Left ventricle myocardium superior (tissue), 1 donor: ENCODE measurements around the gene CHCHD5. TPM values are rescaled to one million over a fixed set of nuclear protein-coding genes. Genes with fewer than 3 reads are reported as not detected.

ENCODE experiments used
- ATAC-seq: fragments of 200-7000 bp; cut with Tn5 transposase; one replicate; pipeline ENCODE4 v1.9.1; 2020; ENCODE audit warnings: mild to moderate bottlenecking, moderate library complexity
- DNase-seq: peaks from one replicate; pipeline ENCODE4 v3.0.0-alpha.2; 2020
- intact Hi-C: fragments of 100-400 bp; cut with micrococcal nuclease; formaldehyde crosslinking; loops from one replicate; pipeline ENCODE4 v1.11.0; 2022
- total RNA-seq: library from RNA; stranded (reverse); fragmentation: NEBNext Ultra II Directional; extraction: Animal tissue kit (Norgen Biotek cat#: 25700); gene quantifications from one replicate; pipeline ENCODE4 v1.2.1, GENCODE V29; 2021
- donor health status: DM: no; HTN: yes; CAD: no; lungs with severe emphysema.

Gene CHCHD5
- total RNA-seq, 1 donor from 2014 or later: 24.8 TPM

DNA sequence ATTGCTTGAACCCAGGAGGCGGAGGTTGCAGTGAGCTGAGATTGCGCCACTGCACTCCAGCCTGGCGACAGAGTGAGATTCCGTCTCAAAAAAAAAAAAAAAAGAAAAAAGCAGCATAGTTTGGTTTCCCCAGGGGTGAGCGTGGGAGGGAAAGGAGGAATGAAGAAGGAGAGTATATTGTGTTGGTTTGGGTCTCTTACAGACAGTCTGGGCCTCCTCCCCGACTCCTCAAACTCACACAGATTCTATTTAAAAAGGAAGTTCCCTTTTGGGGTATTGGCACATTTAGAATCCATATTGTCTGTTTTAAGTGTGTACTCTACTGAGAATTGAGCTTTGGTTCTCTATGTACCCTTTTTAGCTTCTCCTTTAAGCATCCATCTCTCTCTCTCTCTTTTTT, 34.0 kb downstream of the CHCHD5 start:
- DNase-seq: no peak
- intact Hi-C loops: no loop called here
- peak; percentile 51 for ATAC-seq

DNA sequence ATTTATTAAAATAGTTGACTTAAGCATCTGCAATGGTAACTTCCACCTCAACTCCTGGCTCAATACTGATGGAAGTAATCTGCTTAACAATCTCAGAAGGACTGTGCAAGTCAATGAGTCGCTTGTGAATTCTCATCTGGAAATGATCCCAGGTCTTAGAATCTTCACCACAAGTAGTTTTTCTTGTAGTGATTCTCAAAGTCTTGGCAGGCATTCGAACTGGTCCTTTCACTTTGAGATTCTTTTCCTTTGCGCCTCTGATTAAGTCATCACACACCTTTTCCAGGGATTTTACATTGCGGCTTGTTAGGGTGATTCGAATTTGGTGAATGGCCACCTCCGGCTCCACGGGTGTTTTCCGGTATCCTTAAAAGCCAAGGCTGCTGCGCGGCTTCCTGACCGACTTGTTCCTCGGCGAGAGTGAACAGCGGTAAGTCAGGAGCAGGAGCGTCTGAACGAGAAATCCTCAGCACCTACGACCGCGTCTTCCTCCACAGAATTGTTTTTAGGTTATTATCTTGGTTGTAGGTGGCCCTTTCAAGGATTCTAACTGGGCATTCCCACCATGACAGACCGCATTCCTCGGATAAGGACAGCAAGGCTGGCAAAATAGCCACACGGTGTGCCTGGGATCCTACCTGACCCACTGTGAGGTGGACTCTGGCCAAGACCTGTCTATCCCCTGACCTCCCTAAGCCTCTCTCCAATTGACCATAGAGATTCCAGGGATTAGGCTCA, 37.5 kb downstream of the CHCHD5 start:
- ATAC-seq: no peak
- intact Hi-C loops: loop anchor here (10.0 kb wide), 1 partner anchor 63 kb away; no protein-coding TSS in a partner anchor
- no peak for DNase-seq

DNA sequence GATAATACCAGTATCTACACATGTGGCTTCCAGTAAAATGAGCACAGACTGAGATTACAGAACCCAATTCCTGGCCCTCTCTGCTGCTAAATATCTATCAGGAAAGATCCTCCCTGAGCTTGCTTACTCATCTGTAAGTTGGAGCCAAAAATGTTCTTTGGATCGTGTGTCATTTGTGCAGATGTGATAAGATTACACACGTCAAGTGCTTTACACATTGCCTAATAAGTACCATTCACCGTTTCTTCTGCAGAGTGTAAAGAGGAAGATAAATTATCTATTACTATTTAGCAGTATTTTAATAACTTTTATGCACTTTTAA, 38.1 kb downstream of the CHCHD5 start:
- intact Hi-C loops: loop anchor here (10.0 kb wide), 1 partner anchor 62 kb away; no protein-coding TSS in a partner anchor
- no peak for ATAC-seq
- no peak for DNase-seq

DNA sequence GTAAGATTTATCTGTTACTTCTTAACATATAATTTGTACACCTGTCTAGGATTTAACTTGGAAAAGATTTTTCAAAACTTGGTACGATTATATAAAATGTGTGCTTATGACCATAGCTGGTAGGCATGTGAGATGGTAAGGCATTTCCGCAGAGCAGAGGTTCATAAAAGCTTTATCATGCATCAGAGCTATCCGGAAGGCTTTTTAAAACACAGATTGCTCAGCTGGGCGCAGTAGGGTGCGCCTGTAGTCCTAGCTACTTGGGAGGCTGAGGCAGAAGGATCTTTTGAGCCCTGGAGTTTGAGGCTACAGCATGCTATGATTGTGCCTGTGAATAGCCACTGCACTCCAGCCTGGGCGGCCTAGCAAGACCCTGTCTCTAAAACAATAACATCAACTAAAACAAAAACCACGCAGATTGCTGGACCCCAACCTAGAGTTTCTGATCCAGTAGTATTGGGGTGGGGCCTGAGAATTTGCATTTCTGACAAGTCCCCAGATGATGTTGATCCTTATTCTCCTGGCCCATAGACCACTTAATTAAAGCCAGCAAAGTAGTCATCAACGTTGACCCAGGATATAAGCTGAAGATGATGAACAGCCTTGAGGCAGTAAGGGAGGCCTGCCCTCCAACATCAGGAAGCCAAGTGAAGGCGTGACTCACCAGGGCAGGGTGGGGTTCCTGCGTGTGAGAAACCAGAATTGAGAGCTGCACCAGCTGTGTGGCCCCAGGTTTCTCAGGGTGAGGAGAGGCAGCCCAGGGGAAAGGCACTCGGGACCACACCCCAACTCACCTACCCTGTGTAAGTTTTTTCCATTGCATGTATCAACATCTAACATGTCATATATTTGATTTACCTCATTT, 39.7 kb downstream of the CHCHD5 start:
- DNase-seq (peak; percentile 35), ATAC-seq (no peak)
- intact Hi-C loops: loop anchor here (10.0 kb wide), 1 partner anchor 61 kb away; no protein-coding TSS in a partner anchor

DNA sequence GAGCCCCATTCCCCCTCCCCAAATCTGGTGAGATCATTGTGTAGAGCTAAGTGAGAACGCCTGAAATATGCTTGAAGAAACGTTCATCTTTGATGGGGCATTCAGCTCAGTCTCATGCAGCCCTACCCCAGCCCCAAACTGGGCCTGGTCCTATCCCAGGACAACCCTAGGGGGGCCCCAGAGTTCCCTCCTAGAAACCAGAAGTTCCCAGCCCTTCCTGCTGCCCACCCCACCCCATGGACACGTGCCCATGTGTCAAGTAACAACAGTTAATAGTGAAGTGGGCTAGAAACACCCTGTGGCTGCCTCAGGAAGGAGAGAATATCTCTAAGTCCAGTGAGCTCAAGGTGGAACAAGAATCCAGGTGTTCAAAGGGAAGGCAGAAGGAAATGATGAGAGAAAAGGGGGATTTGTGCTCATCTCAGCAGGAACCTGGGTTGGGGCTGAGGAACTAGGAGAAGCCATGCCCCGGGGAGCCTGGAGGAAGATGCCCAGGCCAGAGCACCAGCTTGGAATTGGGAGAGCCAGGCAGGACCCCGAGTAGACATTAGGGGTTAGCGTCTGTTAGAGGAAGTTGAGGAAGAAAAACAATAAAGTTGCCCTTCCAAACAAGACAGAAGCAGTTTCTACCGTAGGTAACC, 41.2 kb downstream of the CHCHD5 start:
- no peak for DNase-seq

DNA sequence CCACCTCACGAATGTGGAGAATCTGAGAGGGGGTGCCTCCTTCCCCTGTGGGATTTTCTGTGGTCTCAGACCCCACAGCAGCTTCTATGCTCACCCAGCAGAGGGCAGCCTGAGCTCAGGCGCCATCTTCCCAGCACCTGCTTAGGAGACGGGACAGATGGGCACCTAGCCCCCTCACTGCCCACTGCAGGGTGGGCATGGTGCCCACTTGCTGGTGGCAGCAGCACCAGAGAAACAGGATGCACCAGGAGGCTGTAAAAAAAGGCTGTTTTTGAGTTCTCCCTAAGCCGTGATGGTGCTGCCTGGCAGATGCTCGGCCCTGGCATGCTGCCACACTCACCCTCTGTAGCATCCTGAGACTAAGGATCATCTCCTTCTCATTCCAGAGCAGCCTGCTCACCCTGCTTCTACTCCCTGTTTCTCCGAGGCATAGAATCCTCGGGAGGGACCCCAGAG, 42.2 kb downstream of the CHCHD5 start:
- intact Hi-C loops: loop anchor here (2.0 to 10.0 kb wide), 2 partner anchors 58 to 100 kb away; no protein-coding TSS in a partner anchor
- peak; percentile 81 for ATAC-seq
- DNase-seq: peak; percentile 77

More for the DNA sequence above, 41.2 kb downstream of the CHCHD5 start:
- ATAC-seq: no peak
- intact Hi-C loops: loop anchor here (2.0 to 10.0 kb wide), 2 partner anchors 59 to 101 kb away; no protein-coding TSS in a partner anchor

DNA sequence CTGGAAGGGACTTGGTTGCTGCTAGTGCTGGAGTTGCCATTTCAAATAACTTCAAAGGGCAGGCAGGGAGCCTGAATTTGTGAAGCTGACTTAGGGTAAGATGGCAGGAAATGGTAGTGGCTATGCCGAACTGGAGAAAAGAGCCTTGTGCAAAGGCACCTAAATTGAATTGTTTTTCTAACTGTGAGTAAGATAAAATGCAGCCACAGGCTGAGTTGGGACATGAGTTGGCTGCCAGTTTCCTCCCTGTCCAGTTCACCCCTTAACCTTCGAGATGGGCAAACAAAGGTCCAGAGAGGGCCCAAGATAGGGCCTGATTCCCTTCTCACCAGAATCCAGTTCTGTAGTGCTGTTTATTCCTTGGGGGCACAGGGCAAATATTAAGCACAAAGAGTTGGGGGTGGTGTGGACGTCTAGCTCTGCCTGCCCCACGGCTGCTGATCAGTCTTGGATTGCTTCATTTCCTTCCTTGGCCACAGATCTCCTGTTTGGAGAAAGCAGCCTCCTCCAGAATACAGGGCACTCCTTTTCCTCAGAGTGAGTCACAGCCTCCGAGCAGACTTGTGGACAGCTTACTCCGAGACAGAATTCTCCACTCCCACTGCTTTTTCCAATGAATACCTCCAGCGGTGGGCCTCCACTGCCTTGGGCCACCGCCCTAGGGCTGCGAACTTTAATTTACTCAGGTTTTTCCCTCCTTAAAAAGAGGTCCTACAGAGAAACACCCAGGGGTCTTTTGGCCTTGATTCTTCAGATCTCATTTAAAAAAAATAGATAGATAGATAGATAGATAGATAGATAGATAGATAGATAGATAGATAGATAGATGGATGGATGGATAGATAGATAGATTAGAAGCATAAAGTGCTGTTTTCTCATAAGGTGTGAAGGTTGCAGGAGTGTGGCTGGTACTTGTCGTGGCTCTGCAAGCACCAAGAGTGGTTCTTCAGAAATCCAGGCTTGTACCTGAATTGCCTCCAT, 42.9 kb downstream of the CHCHD5 start:
- DNase-seq (peak; percentile 55), ATAC-seq (peak; percentile 93)
- intact Hi-C loops: loop anchor here (2.0 to 10.0 kb wide), 2 partner anchors 57 to 99 kb away; no protein-coding TSS in a partner anchor

DNA sequence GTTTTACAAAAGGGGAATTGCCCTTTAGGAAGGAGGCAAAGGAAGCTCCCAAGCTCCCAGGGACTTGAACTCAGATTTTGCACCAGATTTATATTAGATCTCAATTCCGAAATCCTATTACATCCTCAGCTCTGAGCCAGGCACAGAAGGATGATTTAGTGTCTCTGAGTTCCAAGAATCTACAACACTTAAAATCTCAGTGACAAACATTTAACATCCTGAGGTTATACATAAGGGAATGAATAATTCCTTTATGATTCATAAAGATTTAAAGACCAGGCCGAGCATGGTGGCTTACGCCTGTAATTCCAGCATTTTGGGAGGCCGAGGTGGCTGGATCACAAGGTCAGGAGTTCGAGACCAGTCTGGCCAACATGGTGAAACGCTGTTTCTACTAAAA, 44.8 kb downstream of the CHCHD5 start:
- ATAC-seq (no peak), DNase-seq (no peak)

DNA sequence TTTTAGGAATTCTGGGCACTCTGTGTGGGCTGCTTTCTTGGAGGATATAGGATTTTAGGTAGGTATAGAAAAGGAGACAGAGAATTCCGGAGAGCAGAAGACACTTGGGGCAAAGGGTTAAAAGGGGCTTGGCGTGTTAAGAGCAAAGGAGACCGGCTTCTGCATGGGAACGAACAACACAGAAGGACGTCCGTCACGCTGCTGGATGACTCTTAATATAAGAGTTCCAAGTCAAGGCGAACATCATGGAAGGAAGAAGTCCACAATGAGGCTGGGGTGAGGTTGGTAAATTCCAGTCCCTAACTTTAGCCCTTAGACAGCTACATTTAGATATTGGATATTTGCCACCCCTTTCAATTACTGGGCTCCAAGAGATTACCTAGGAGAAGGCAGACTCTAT, 45.4 kb downstream of the CHCHD5 start:
- intact Hi-C loops: loop anchor here (10.0 kb wide), 1 partner anchor 55 kb away; no protein-coding TSS in a partner anchor
- ATAC-seq (no peak), DNase-seq (no peak)

More for the DNA sequence above, 44.8 kb downstream of the CHCHD5 start:
- intact Hi-C loops: loop anchor here (10.0 kb wide), 1 partner anchor 56 kb away; no protein-coding TSS in a partner anchor

DNA sequence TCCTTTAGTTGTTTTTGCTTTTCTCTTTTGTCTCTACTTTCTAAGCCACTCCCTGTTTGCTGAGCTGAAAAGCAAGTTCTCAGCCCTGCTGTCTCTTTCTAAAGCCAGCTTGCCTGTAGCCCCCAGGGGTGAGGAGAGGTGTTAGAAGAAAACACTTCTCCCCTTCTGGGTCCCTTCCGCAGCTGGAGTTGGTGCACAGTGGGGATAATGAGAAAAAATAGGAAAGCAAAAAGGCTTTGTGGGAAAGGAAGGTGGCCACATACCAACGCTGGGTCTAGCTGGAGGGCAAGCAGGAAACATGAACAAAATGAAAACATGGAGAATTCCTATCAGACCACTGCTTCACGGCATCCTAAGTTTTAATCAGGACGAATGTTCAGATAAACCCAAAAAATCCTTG, 45.9 kb downstream of the CHCHD5 start:
- intact Hi-C loops: no loop called here
- no peak for DNase-seq

DNA sequence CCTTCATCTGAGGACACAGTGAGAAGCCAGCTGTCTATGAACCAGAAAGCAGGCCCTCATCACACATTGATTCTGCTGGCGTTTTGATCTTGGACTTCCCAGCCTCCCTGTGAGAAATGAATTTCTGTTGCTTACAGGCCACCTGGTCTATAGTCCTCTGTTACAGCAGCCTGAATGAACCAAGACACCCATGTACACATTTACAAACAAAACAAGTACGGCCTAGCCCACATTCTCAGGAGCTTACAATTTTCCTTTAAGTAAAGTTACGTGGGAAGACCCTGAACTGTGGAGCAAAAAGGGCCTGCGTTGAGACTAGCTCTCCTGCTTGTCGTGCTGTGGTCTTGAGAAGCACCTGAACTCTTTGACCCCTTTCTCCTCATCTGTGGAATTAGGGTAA, 49.3 kb downstream of the CHCHD5 start:
- DNase-seq: no peak
- intact Hi-C loops: no loop called here
- ATAC-seq: no peak

More for the DNA sequence above, 45.9 kb downstream of the CHCHD5 start:
- ATAC-seq: no peak

DNA sequence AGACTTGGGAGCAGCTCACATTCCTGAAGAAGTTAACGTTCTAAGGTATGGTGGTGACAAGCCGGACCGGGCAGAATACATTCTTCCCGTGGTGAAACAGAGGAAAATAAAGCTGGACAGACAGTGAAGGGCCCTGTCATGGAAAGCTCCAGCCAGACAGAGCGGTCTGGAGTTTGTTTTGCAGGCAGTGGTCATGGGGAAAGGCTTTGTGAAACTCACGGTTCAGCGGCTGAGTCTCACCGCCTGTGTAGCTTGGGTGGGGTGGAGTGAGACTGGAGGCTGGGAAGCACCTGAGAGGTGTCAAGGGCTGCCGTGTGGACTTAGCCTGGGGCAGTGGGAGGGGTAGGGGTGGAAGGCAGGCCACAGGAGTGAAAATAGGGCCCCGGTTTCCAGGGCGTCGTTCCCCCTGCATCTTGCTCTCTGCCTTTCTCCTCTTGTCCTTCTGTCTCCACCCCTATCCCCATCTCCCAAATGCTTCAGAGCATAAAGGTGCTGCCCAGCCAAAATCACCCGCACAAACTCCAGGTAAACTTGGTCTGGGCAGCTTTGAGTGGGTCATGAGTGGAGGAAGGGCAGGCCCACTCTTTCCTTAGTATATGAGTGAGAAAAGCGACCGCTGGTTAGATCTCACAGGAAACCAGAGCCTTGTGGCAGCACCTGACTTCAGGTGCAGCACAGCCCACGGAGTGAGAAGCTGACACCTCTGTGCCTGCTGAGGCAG, 49.9 kb downstream of the CHCHD5 start:
- intact Hi-C loops: no loop called here
- ATAC-seq (no peak), DNase-seq (no peak)

DNA sequence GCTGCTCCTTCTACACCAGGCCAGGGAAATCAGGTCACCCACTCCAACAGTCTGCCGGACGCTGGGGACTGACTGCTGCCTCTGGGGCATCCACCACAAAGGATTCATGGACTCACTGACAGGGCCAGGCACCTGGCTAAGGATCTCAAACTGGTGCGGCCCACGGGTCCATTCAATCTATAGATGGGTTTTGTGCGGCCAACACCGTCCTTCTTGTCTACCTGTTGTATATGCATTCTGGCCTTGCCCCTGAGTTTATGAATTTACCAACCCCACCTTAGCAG, 50.4 kb downstream of the CHCHD5 start:
- ATAC-seq (no peak), DNase-seq (no peak)

DNA sequence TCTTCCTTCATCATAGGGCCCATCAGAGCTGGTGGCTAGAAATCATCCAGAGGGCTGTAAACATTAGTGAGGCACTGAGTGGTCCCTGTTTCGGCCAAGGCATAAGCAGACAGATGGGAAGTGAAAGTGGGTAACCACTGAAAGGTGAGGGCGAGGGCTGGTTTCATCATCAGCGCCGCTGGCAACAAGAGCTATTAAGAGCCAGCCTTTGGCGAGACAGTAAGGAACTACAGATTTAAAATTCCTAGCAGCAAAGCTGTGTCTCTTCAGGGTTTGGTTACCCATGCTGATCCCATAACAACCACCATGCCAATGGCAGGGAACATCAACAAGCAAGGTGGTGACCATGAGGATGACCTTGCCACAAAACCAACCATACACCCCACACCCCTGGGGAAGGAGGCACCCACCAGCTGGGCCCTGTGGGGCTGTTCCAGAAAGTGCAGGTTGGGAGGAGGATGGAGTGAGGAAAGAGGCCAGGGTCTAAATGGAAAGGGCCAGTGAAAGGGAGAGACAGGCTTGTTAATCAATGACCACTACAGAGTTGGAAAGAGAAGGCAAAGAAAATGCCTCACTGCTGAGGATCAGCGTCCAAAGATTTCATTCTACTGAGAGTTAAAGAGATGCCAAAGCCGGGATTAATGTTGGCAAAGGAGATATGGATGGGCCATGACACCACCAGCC, 52.3 kb downstream of the CHCHD5 start:
- no peak for DNase-seq
- intact Hi-C loops: no loop called here

More for the DNA sequence above, 50.4 kb downstream of the CHCHD5 start:
- intact Hi-C loops: no loop called here

DNA sequence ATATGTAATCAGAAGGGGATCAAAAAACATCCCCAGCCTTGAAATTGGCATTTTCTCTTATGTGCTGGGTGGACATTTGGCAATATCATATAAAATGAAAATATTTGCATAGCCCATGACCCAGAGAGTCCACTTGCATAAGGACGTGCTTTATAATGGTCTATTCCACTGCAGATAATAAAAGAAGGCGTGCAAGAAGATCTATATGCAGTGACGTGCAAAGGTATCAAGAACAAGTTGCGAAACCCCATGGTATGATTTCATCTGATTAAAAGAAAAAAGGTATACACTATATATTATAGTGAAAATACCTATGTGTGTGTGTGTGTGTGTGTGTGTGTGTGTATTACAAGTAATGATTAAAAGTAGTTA, 52.9 kb downstream of the CHCHD5 start:
- no peak for DNase-seq
- intact Hi-C loops: no loop called here
- ATAC-seq: no peak

More for the DNA sequence above, 52.3 kb downstream of the CHCHD5 start:
- ATAC-seq: no peak
